HG03378 (cell line): ENCODE results near the gene FHOD3.
A peak's percentile ranks its signal among the peaks of the same experiment; 100 is the strongest.
"Not testable (repeated sequence)": the region's sequence is repeated elsewhere in the genome, so short reads cannot be mapped to it uniquely, and the experiment has no call there.

Experiments
- ATAC-seq: cut with Tn5 transposase; IDR thresholded peaks from one replicate; pipeline ENCODE4 v1.9.1; 2021; ENCODE audit warnings: mild to moderate bottlenecking, moderate library complexity; ENCODE audit not compliant: unreplicated experiment

Gene FHOD3

DNA sequence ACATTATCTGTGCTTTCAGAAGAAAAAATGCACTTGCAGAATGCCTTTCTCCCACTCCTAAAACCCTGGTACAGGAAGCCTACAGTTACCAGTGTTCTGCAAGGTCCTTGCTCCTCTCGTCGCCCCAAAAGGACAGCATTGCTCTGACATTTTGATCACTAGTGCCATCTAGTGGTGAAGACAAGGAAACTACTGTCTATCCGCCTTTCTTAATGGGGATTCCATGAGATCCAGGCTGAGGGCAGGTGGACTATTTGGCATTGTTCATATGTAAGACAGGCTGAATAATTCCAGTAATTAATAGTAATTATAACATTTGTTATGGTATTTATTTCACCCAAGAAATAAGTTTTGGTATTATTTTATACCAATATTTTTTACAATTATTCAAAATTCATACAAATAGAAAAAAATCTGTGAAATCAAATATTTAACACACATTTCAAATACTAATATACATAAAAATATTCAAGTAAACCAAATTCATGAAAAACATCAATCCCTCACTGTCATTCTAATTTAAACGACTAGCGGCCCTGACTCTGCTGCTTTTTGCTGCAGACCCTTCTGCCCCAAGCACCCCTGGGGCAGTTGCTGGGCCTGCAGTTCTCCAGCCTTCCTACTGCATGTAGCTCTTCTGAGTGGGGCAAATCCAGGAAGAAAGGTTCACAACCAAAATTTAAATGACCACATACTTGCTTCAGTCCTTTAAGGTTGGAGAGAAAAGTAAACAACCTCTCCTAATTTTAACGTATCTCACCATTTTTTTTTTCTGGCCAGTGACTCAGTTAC, 512.3 kb downstream of the FHOD3 start:
- peak; percentile 99 for ATAC-seq

GRCh38 chr18:36811430-36811829, 513.9 kb downstream of the FHOD3 start:
- ATAC-seq: no peak

DNA sequence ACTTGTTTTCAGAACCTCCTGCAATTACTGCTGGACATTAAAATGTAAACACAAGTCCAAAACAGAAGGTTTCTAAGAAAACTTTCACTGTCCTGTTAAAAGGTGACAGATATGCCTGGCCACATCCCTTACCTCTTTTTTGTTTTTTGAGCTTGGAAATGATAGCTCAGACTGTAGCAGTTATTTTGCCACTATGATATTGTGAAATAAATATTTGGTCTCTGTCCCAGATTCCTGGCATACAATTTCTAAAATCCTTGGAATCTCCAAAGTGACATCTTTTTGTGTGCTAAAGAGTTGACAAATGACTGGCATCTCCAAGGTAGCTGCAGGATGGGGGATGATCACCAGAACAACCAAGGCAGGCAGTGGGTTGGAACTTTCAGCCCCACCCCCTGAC, 514.4 kb downstream of the FHOD3 start:
- no peak for ATAC-seq

DNA sequence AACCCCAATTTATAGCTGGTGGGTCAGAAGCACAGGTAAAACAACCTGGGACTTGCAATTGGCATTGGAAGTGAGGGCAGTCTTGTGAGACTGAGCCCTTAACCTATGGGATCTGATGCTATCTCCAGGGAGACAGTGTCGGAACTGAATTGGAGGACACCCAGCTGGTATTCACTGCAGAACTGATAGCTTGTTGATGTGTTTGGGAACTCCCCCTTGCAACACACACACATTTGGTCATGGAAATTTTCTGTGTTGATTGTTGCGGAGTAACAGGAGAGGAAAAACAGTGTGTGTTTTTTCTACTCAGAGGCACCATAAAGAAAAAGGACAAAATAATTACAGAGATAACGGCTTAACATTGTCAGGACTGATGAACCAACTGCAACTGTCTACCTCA, 515.2 kb downstream of the FHOD3 start:
- no peak for ATAC-seq

DNA sequence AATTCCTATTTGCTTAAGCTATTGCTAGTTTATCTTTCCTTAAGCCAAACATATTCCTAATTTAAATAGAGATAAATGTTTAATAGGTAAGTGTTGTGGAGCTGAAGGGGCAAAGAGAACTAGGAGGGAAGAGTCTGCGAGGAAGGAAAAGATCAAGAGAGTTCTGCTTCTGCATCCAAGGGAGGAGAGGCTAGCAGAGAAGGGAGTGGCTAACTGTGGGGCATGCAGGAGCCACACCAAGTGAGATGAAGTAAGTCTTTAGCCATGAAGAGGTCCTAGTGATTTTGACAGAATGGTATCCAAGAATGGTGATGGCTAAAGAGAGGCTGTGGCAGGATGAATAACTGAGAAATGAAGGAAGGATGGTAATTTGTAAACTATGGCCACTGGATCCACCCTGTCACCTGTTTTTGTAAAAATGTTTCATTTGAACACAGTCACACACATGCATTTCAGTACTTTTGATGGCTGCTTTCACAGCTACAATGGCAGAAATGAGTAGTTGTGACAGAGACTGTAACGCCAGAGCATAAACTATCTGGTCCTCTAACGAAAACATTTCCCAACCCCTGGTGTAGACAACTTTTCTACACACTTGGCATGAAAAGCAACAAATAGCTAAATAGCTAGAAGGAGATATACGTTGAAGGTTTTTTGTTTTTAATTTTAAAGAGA, 515.7 kb downstream of the FHOD3 start:
- no peak for ATAC-seq

DNA sequence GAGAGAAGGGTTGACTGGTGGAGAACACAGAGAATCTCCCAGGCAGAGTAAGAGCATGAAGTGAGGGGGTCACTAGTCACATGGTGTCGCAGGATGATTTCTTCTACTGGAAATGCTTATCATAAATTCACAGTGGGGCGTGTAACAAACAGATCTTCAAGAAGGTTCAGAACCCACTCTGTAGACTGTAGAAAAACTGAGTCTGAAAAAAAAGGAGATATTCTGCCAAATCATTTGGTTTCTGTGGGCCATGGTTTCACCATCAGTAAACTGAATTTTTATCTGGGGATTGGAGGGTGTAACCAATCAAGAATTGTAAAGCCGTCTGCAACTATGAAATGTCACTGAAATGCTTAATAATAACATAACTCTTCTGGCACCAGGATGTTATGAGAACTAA, 516.3 kb downstream of the FHOD3 start:
- no peak for ATAC-seq

GRCh38 chr18:36814994-36815393, 517.5 kb downstream of the FHOD3 start:
- ATAC-seq: no peak

- not testable (repeated sequence) for ATAC-seq
Observed at GRCh38 chr18:36816096-36816495, 518.6 kb downstream of the FHOD3 start.

DNA sequence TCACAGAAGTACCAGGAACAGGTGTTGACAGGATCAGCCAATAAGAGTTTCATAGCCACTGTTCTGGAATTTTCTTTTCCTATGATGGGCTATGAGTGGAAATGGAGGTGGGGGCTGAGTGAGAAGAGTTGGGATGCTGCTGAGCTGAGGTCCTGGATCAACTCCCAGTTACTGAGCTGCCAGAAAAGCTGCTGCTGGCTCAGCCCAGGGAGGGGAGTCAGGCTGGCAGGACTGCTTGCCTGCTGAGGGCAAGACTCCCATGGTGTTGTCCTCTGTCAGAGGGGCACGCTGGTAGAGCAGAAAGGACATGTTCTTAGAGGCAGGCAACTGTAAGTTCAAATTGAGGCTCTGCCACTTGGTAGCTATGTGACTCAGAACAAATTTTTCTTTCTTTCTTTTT, 519.5 kb downstream of the FHOD3 start:
- ATAC-seq: no peak

DNA sequence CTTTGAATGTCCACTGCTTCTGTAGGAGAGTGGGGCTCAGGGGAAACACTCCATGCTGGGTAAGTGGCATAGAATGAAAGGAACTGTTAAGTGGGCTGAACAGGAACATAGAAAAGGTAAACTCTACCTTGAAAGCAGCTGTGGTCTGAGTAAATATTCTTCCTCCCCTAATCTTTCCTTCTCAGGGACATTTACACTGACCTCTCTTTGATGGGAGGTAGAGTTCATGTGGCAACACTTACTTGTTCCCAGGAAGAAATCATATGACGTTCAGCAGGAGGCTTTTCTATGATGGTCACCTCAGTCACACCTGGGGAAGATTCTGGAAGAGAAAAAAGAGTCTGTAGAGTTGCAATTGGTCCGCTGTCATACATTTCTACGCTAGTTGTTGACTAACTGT, 521.1 kb downstream of the FHOD3 start:
- no peak for ATAC-seq

DNA sequence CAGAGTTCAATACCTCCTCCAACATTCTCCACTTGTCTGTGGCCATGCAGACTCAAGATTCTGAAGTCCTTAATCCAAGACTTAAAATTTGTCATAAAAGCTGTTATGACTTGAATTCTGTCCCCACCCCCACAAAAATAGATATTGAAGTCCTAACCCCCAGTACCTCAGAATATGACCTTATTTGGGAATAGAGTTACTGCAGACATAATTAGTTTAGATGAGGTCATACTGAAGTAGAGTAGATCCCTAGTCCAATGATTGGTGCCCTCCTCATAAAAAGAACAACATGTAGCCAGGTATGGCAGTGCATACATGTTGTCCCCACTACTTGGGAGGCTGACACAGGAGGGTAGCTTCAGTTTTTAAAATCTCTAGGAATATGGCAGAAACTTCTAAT, 522.1 kb downstream of the FHOD3 start:
- ATAC-seq: no peak

- ATAC-seq: no peak
Observed at GRCh38 chr18:36821681-36822080, 524.2 kb downstream of the FHOD3 start.

- ATAC-seq: no peak
Observed at GRCh38 chr18:36825526-36825925, 528.0 kb downstream of the FHOD3 start.

- no peak for ATAC-seq
Observed at GRCh38 chr18:36826556-36826955, 529.0 kb downstream of the FHOD3 start.

DNA sequence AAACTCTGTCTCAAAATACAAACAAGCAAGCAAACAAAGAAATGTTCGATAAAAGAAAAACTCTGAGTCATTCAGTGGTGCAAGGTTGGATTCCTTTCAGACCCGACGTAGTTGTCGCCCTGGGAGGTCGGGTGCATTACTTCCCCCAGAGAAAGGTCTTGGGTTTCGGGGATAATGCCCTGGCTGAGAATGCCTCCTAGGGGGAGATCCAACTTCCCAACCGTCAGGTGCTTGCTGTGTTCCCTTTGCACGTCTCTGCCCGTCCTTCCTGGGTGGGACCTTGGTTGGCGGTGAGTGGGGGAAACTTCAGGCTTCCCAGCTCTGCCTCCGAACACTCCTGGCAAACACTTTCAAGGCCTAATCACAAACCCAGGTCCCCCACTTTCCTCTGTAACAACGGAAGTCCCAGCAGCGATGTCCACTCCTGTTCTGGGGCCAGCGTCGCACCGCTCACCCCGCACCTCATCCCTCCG, 530.7 kb downstream of the FHOD3 start:
- ATAC-seq: no peak

- ATAC-seq: peak; percentile 83
Observed at GRCh38 chr18:36828630-36829361, 531.3 kb downstream of the FHOD3 start, which contains the start of the genes KIAA1328 and TPGS2. KIAA1328 (plus strand) TSS chr18:36829127; CDS start chr18:36829139, 12 bp downstream. TPGS2 (minus strand) TSS chr18:36829002; CDS start chr18:36828767, 235 bp downstream.
